ENCODE results near the gene DEK.
A peak's percentile ranks its signal among the peaks of the same experiment; 100 is the strongest.

DEK gene

GRCh38 chr6:18259675-18260447 is 4.5 kb downstream of the DEK start:
- no peak for FAIRE-seq
- no peak for DNase-seq (ENCODE audit: insufficient read length, low spot score)
- no peak for TF ChIP-seq POLR2AphosphoS5 (IDR thresholded peaks at IDR 0.05; ENCODE audit: low read depth, low read length)
- TF ChIP-seq POLR2A (IDR thresholded peaks at IDR 0.05; ENCODE audit: low read depth, low read length) = 0 out of 2 replicates have a peak, but pooled peaks have one; percentile 9
- no peak for TF ChIP-seq TAF1 (IDR thresholded peaks at IDR 0.05; ENCODE audit: low read depth, low read length)
- TF ChIP-seq POU2F2 (IDR thresholded peaks at IDR 0.05; ENCODE audit: low read depth, low read length) = no peak

- no peak for DNase-seq (ENCODE audit: insufficient read length, low spot score)
Observed at GRCh38 chr6:18254793-18255192, 9.5 kb downstream of the DEK start.

GRCh38 chr6:18253635-18254034 is 10.7 kb downstream of the DEK start:
- FAIRE-seq (no peak), DNase-seq (ENCODE audit: insufficient read length, low spot score) (no peak)
- TF ChIP-seq POLR2AphosphoS5 (IDR thresholded peaks at IDR 0.05; ENCODE audit: low read depth, low read length) (no peak), TAF1 (IDR thresholded peaks at IDR 0.05; ENCODE audit: low read depth, low read length) (no peak), POU2F2 (IDR thresholded peaks at IDR 0.05; ENCODE audit: low read depth, low read length) (no peak), POLR2A (IDR thresholded peaks at IDR 0.05; ENCODE audit: low read depth, low read length) (no peak), PAX5 (IDR thresholded peaks at IDR 0.05; ENCODE audit: insufficient read depth, low read length, severe bottlenecking) (no peak), SPI1 (IDR thresholded peaks at IDR 0.05; ENCODE audit: low read depth, low read length) (no peak)

More at GRCh38 chr6:18254793-18255192, 9.5 kb downstream of the DEK start:
- FAIRE-seq = no peak
- no peak for TF ChIP-seq TAF1 (IDR thresholded peaks at IDR 0.05; ENCODE audit: low read depth, low read length)

- no peak for FAIRE-seq
- DNase-seq (ENCODE audit: insufficient read length, low spot score) = no peak
- no peak for TF ChIP-seq SPI1 (IDR thresholded peaks at IDR 0.05; ENCODE audit: low read depth, low read length)
- TF ChIP-seq PAX5 (IDR thresholded peaks at IDR 0.05; ENCODE audit: insufficient read depth, low read length, severe bottlenecking) = no peak
- TF ChIP-seq POLR2AphosphoS5 (IDR thresholded peaks at IDR 0.05; ENCODE audit: low read depth, low read length) = no peak
- no peak for TF ChIP-seq TAF1 (IDR thresholded peaks at IDR 0.05; ENCODE audit: low read depth, low read length)
- no peak for TF ChIP-seq POLR2A (IDR thresholded peaks at IDR 0.05; ENCODE audit: low read depth, low read length)
- TF ChIP-seq POU2F2 (IDR thresholded peaks at IDR 0.05; ENCODE audit: low read depth, low read length) = no peak
Observed at GRCh38 chr6:18249271-18249670, 15.1 kb downstream of the DEK start.

- peak; percentile 64 for FAIRE-seq
- DNase-seq (ENCODE audit: insufficient read length, low spot score) = no peak
- TF ChIP-seq SPI1 (IDR thresholded peaks at IDR 0.05; ENCODE audit: low read depth, low read length) (no peak), POLR2A (IDR thresholded peaks at IDR 0.05; ENCODE audit: low read depth, low read length) (no peak), PAX5 (IDR thresholded peaks at IDR 0.05; ENCODE audit: insufficient read depth, low read length, severe bottlenecking) (no peak), POU2F2 (IDR thresholded peaks at IDR 0.05; ENCODE audit: low read depth, low read length) (no peak), TAF1 (IDR thresholded peaks at IDR 0.05; ENCODE audit: low read depth, low read length) (no peak), POLR2AphosphoS5 (IDR thresholded peaks at IDR 0.05; ENCODE audit: low read depth, low read length) (no peak)
Observed at GRCh38 chr6:18248698-18249097, 15.6 kb downstream of the DEK start.

GRCh38 chr6:18247002-18247401 is 17.3 kb downstream of the DEK start:
- DNase-seq (ENCODE audit: insufficient read length, low spot score) (no peak), FAIRE-seq (no peak)
- TF ChIP-seq POU2F2 (IDR thresholded peaks at IDR 0.05; ENCODE audit: low read depth, low read length) = no peak
- no peak for TF ChIP-seq SPI1 (IDR thresholded peaks at IDR 0.05; ENCODE audit: low read depth, low read length)
- TF ChIP-seq POLR2AphosphoS5 (IDR thresholded peaks at IDR 0.05; ENCODE audit: low read depth, low read length) = no peak
- no peak for TF ChIP-seq PAX5 (IDR thresholded peaks at IDR 0.05; ENCODE audit: insufficient read depth, low read length, severe bottlenecking)
- no peak for TF ChIP-seq POLR2A (IDR thresholded peaks at IDR 0.05; ENCODE audit: low read depth, low read length)
- TF ChIP-seq TAF1 (IDR thresholded peaks at IDR 0.05; ENCODE audit: low read depth, low read length) = no peak

- FAIRE-seq = no peak
Observed at GRCh38 chr6:18246205-18246604, 18.1 kb downstream of the DEK start.

GRCh38 chr6:18245642-18246041 is 18.7 kb downstream of the DEK start:
- FAIRE-seq (no peak), DNase-seq (ENCODE audit: insufficient read length, low spot score) (no peak)
- TF ChIP-seq POLR2A (IDR thresholded peaks at IDR 0.05; ENCODE audit: low read depth, low read length) = peak; percentile 60; the same call in 1 of the 2 replicates
- no peak for TF ChIP-seq PAX5 (IDR thresholded peaks at IDR 0.05; ENCODE audit: insufficient read depth, low read length, severe bottlenecking)

More at GRCh38 chr6:18246205-18246604, 18.1 kb downstream of the DEK start:
- DNase-seq (ENCODE audit: insufficient read length, low spot score) = no peak
- TF ChIP-seq PAX5 (IDR thresholded peaks at IDR 0.05; ENCODE audit: insufficient read depth, low read length, severe bottlenecking) = no peak
- TF ChIP-seq POLR2A (IDR thresholded peaks at IDR 0.05; ENCODE audit: low read depth, low read length) = no peak
- TF ChIP-seq TAF1 (IDR thresholded peaks at IDR 0.05; ENCODE audit: low read depth, low read length) = no peak
- TF ChIP-seq SPI1 (IDR thresholded peaks at IDR 0.05; ENCODE audit: low read depth, low read length) = no peak
- no peak for TF ChIP-seq POLR2AphosphoS5 (IDR thresholded peaks at IDR 0.05; ENCODE audit: low read depth, low read length)

GRCh38 chr6:18245079-18245478 is 19.3 kb downstream of the DEK start:
- TF ChIP-seq TAF1 (IDR thresholded peaks at IDR 0.05; ENCODE audit: low read depth, low read length) (no peak), POU2F2 (IDR thresholded peaks at IDR 0.05; ENCODE audit: low read depth, low read length) (no peak), SPI1 (IDR thresholded peaks at IDR 0.05; ENCODE audit: low read depth, low read length) (peak; percentile 30), POLR2A (IDR thresholded peaks at IDR 0.05; ENCODE audit: low read depth, low read length) (no peak), PAX5 (IDR thresholded peaks at IDR 0.05; ENCODE audit: insufficient read depth, low read length, severe bottlenecking) (no peak)
- DNase-seq (ENCODE audit: insufficient read length, low spot score) (no peak), FAIRE-seq (no peak)

GRCh38 chr6:18244251-18244650 is 20.1 kb downstream of the DEK start:
- DNase-seq (ENCODE audit: insufficient read length, low spot score) = no peak
- no peak for TF ChIP-seq POLR2A (IDR thresholded peaks at IDR 0.05; ENCODE audit: low read depth, low read length)
- no peak for TF ChIP-seq POU2F2 (IDR thresholded peaks at IDR 0.05; ENCODE audit: low read depth, low read length)
- no peak for TF ChIP-seq PAX5 (IDR thresholded peaks at IDR 0.05; ENCODE audit: insufficient read depth, low read length, severe bottlenecking)
- TF ChIP-seq POLR2AphosphoS5 (IDR thresholded peaks at IDR 0.05; ENCODE audit: low read depth, low read length) = no peak
- no peak for TF ChIP-seq TAF1 (IDR thresholded peaks at IDR 0.05; ENCODE audit: low read depth, low read length)
- TF ChIP-seq SPI1 (IDR thresholded peaks at IDR 0.05; ENCODE audit: low read depth, low read length) = no peak
- no peak for FAIRE-seq

Measured in GM12891 (cell line).